Endothelial cell of umbilical vein (primary cell): ENCODE results near the gene GRIFIN. TPM values are rescaled to one million over a fixed set of nuclear protein-coding genes. Genes with fewer than 3 reads are reported as not detected.

Source experiments
- BruUV-seq: library from RNA; stranded (reverse); fragments of 400-500 nt; replicated peaks from 2 replicates; lab custom pipeline; 2021; lab: Mats Ljungman, UMichigan
- CTCF ChIA-PET: fragments of 300-600, 350-600 bp; sonication (Branson Sonifier 250); formaldehyde crosslinking; loops from one replicate; lab custom pipeline; 2021; ENCODE audit warnings: antibody characterized with exemption, inconsistent platforms; lab: Charles Lee
- POLR2A ChIA-PET: fragments of 300-600, 350-600 bp; sonication (Branson Sonifier 250); formaldehyde crosslinking; loops from one replicate; lab custom pipeline; 2021; ENCODE audit warnings: antibody characterized with exemption, inconsistent platforms; lab: Charles Lee
- DNase-seq: peaks from one replicate; pipeline ENCODE4 v3.0.0-alpha.2; 2011; ENCODE audit warnings: low read depth, low spot score
- FAIRE-seq: peaks from 2 replicates; lab custom pipeline; 2011; peaks lifted over from hg19 to GRCh38; lab: Jason Lieb, UNC
- H2AFZ ChIP-seq: 2 replicates; pipeline ENCODE4 v1.6.0; 2012; ENCODE audit warnings: low read depth, low read length, control low read depth, inconsistent platforms
- H3K27ac ChIP-seq: 2 replicates; pipeline ENCODE4 v1.5.1; 2011; ENCODE audit warnings: low read depth, mild to moderate bottlenecking, control low read depth, low read length, moderate library complexity; ENCODE audit not compliant: insufficient read depth
- H3K27me3 ChIP-seq, 2 experiments: 2 replicates each; pipeline versions ENCODE4 v1.6.0 to v1.6.1; 2011; ENCODE audit warnings: low read length in 2 of 2, mixed read lengths in 1 of 2; ENCODE audit not compliant: control insufficient read depth in 2 of 2, insufficient read depth in 2 of 2
- H3K36me3 ChIP-seq, 2 experiments: 2 replicates in 1 of 2; 3 replicates in 1 of 2; pipeline ENCODE4 v1.5.1; 2011; ENCODE audit warnings: low read length in 2 of 2, mild to moderate bottlenecking in 1 of 2, moderate library complexity in 1 of 2; ENCODE audit not compliant: control insufficient read depth in 2 of 2, insufficient read depth in 2 of 2; ENCODE audit errors: extremely low read depth in 1 of 2
- H3K4me1 ChIP-seq: 3 replicates; pipeline ENCODE4 v1.5.1; 2011; ENCODE audit warnings: mild to moderate bottlenecking, low read length; ENCODE audit not compliant: control insufficient read depth, insufficient read depth; ENCODE audit errors: extremely low read depth
- H3K4me2 ChIP-seq: 2 replicates; pipeline ENCODE4 v1.6.1; 2011; ENCODE audit warnings: low read length, control low read depth, mixed read lengths; ENCODE audit not compliant: insufficient read depth
- H3K4me3 ChIP-seq, 3 experiments: fragments of 200-600 bp in 1 of 3; sonication (generic), shearing (Covaris generic) in 1 of 3; replicated peaks in 1 of 3; 2 replicates each; pipeline ENCODE4 v1.5.1; 2011 to 2016; ENCODE audit warnings: control low read depth in 3 of 3, low read length in 3 of 3, mild to moderate bottlenecking in 2 of 3, inconsistent platforms in 1 of 3, low read depth in 1 of 3, moderate library complexity in 1 of 3; ENCODE audit not compliant: insufficient read depth in 1 of 3
- H3K79me2 ChIP-seq: 2 replicates; pipeline ENCODE4 v1.6.0; 2012; ENCODE audit warnings: low read length, inconsistent platforms; ENCODE audit not compliant: control insufficient read depth, insufficient read depth
- H3K9ac ChIP-seq: replicated peaks from 2 replicates; pipeline ENCODE3; 2011; ENCODE audit warnings: low read length, control low read depth; ENCODE audit not compliant: insufficient read depth; ENCODE audit errors: extremely low read depth
- H3K9me1 ChIP-seq: replicated peaks from 3 replicates; pipeline ENCODE4 v1.6.0; 2011; ENCODE audit warnings: mild to moderate bottlenecking, low read length; ENCODE audit not compliant: control insufficient read depth, insufficient read depth; ENCODE audit errors: extremely low read depth
- H3K9me3 ChIP-seq: replicated peaks from 2 replicates; pipeline ENCODE4 v1.5.1; 2012; ENCODE audit warnings: low read length, inconsistent platforms; ENCODE audit not compliant: control insufficient read depth, insufficient read depth
- H4K20me1 ChIP-seq: replicated peaks from 2 replicates; pipeline ENCODE3; 2011; ENCODE audit warnings: mild to moderate bottlenecking, low read length; ENCODE audit not compliant: control insufficient read depth, insufficient read depth; ENCODE audit errors: extremely low read depth
- EZH2 ChIP-seq: IDR thresholded peaks from 2 replicates; pipeline ENCODE4 v1.6.1; 2012; ENCODE audit warnings: borderline replicate concordance, low read depth, mild to moderate bottlenecking, moderate library complexity, low read length, inconsistent platforms; ENCODE audit not compliant: severe bottlenecking
- FOS ChIP-seq: IDR thresholded peaks from 2 replicates; pipeline ENCODE4 v1.6.1; 2011; ENCODE audit warnings: mild to moderate bottlenecking, low read length, moderate library complexity, borderline replicate concordance; ENCODE audit not compliant: insufficient read depth
- GATA2 ChIP-seq: IDR thresholded peaks from 2 replicates; pipeline ENCODE4 v1.7.0; 2011; ENCODE audit warnings: low read depth, mild to moderate bottlenecking, moderate library complexity, mixed read lengths, low read length; ENCODE audit not compliant: insufficient read length, insufficient read depth
- JUN ChIP-seq: IDR thresholded peaks from 2 replicates; pipeline ENCODE4 v1.6.1; 2011; ENCODE audit warnings: borderline replicate concordance, low read depth; ENCODE audit not compliant: insufficient read length, insufficient read depth
- MAX ChIP-seq: IDR thresholded peaks from 2 replicates; pipeline ENCODE4 v1.6.1; 2011; ENCODE audit not compliant: insufficient read depth, insufficient read length
- MYC ChIP-seq: IDR thresholded peaks from one replicate; pipeline ENCODE4 v1.6.1; 2011; ENCODE audit warnings: mild to moderate bottlenecking, low read depth, low read length
- POLR2A ChIP-seq: IDR thresholded peaks from 2 replicates; pipeline ENCODE4 v1.6.1; 2012; ENCODE audit warnings: low read depth, mild to moderate bottlenecking, control low read depth, low read length
- POLR2AphosphoS5 ChIP-seq: IDR thresholded peaks from 2 replicates; pipeline ENCODE4 v1.6.1; 2012; ENCODE audit warnings: low read depth, mild to moderate bottlenecking, control low read depth, low read length, moderate library complexity; ENCODE audit not compliant: insufficient read depth
- dilution Hi-C: fragments of 300-500 bp; cut with MboI; formaldehyde crosslinking; loops from one replicate; pipeline ENCODE4 v1.15.0; 2019; ENCODE audit warnings: low sequenced_read_pairs; ENCODE audit not compliant: extremely low pct_ligation_motif_present
- intact Hi-C: fragments of 100-400 bp; cut with micrococcal nuclease; formaldehyde crosslinking; loops from one replicate; pipeline ENCODE4 v1.10.0; 2022
- polyA plus RNA-seq, 4 experiments: library from polyadenylated mRNA; depleted of rRNA in 3 of 4; stranded (reverse) in 3 of 4; unstranded in 1 of 4; fragments of >200 nt; gene quantifications; 2 replicates each; pipeline versions ENCODE4 v1.2.1 to v1.2.3, GENCODE V29; 2011 to 2012; ENCODE audit warnings: missing spikeins in 1 of 4
- total RNA-seq: library from RNA; stranded (reverse); gene quantifications from 2 replicates; pipeline ENCODE4 v1.2.3, GENCODE V29; 2021
- TF ChIP-seq, protein P1 (sequence below), 2 donors: IDR thresholded peaks; 1 replicate in 1 of 2; 2 replicates in 1 of 2; pipeline ENCODE4 v1.5.1; 2011; ENCODE audit warnings: low read length in 2 of 2, mild to moderate bottlenecking in 2 of 2, moderate library complexity in 2 of 2, control low read depth in 1 of 2, inconsistent platforms in 1 of 2, low read depth in 1 of 2; ENCODE audit not compliant: insufficient read depth in 1 of 2; ENCODE audit errors: extremely low read depth in 1 of 2

Gene GRIFIN
- total and polyA plus RNA-seq, 2 donors (not counting 3 experiments of a cell fraction or from before 2014, with no cell fraction given): not detected

DNA sequence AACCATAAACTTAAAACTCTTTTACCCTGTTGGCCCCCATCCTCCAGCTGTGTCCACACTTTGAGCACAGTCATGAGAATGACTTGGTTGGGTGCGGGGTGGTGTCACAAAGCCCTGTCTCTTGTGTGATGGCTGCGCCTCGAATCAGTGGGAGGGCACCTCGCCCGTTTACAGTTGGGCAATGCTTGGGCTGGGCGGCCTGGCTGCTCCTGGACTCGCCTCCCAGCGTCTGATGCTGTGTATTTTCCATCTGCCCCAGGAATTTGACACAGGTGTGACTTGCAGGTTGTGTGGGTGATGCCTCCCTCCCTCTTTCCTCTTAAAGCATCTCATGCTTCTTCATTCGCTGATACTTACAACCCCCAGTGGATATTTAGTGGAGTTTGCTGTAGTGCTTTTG is 39.1 kb downstream of the GRIFIN start:
- ChIA-PET POLR2A (no interaction called here), CTCF (no interaction called here)
- Histone ChIP-seq H3K4me2 (no peak overlapping the region), H2AFZ (no peak overlapping the region), H3K36me3 (peaks cover 0 to 7% of the 10 kb centered on the region in 2 experiments), H3K4me1 (no peaks in the 10 kb centered on the region), H3K9me3 (no peaks in the 10 kb centered on the region), H3K9ac (no peak overlapping the region), H3K9me1 (no peaks in the 10 kb centered on the region), H3K27ac (no peak overlapping the region), H3K27me3 (no peaks in the 10 kb centered on the region), H3K4me3 (no peak overlapping the region), H4K20me1 (no peaks in the 10 kb centered on the region), H3K79me2 (no peaks in the 10 kb centered on the region)
- no peak for FAIRE-seq
- dilution Hi-C loops: no loop called here
- no peak for TF ChIP-seq MAX
- no TSS peak for BruUV-seq
- DNase-seq: no peak
- intact Hi-C loops: loop anchor here (10.0 kb wide), 1 partner anchor 862 kb away; the partner anchor contains the start of gene PSMG3

DNA sequence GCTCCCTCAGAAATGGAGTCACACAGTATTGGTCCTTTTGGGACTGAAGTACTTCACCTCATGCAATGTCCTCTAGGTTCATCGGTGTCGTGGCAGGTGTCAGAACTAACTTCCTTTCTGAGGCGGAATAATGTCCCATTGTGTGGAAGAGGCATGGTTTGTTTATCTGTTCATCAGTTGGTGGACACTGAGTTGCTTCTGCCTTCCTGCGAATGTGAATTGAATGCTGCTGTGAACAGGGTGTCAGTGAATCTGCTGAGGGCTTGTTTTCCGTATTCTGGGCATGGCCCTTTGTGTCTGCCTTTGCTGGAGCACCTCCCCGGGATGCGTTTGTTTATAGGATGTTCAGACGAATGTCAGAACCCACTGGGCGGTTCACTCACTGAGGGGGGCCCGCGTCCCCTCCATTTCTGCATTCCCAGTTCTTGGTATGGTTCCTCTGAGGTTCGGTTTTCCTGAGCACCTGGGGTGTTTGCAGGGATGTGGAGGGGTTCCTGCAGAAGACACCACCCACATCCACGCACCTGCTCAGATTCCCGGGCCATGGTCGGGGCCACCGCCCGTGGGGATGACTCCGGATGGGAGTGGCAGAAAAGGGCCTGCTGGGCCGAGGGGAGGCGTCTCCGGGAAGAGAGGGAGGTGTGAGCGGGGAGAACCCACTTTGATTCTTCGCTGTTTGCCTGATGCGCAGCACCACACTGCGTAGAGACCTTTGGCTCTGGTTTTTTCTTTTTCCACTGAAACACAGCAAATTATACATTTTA is 39.7 kb downstream of the GRIFIN start:
- no peaks in the 10 kb centered on the region for H3K4me1 ChIP-seq
- dilution Hi-C loops (no loop called here), intact Hi-C loops (loop anchor here (10.0 kb wide), 1 partner anchor 862 kb away; the partner anchor contains the start of gene PSMG3)
- no peak for TF ChIP-seq FOS
- TF ChIP-seq MYC: no peak
- TF ChIP-seq, protein P1, sequence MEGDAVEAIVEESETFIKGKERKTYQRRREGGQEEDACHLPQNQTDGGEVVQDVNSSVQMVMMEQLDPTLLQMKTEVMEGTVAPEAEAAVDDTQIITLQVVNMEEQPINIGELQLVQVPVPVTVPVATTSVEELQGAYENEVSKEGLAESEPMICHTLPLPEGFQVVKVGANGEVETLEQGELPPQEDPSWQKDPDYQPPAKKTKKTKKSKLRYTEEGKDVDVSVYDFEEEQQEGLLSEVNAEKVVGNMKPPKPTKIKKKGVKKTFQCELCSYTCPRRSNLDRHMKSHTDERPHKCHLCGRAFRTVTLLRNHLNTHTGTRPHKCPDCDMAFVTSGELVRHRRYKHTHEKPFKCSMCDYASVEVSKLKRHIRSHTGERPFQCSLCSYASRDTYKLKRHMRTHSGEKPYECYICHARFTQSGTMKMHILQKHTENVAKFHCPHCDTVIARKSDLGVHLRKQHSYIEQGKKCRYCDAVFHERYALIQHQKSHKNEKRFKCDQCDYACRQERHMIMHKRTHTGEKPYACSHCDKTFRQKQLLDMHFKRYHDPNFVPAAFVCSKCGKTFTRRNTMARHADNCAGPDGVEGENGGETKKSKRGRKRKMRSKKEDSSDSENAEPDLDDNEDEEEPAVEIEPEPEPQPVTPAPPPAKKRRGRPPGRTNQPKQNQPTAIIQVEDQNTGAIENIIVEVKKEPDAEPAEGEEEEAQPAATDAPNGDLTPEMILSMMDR (IDR thresholded peaks at IDR 0.05; ENCODE audit: extremely low read depth in 1 of 2, insufficient read depth in 1 of 2, low read depth in 1 of 2, low read length in 2 of 2): no peak
- no peak for TF ChIP-seq MAX
- TF ChIP-seq POLR2AphosphoS5: no peak
- TF ChIP-seq JUN: no peak
- TF ChIP-seq POLR2A: no peak
- TF ChIP-seq EZH2: no peak
- no peak for TF ChIP-seq GATA2
- H4K20me1 ChIP-seq: no peaks in the 10 kb centered on the region
- H3K9ac ChIP-seq: no peak overlapping the region
- no peak for FAIRE-seq
- no peaks in the 10 kb centered on the region for H3K27me3 ChIP-seq
- H3K9me3 ChIP-seq: no peaks in the 10 kb centered on the region
- no peaks in the 10 kb centered on the region for H3K9me1 ChIP-seq
- no TSS peak for BruUV-seq
- H3K79me2 ChIP-seq: no peaks in the 10 kb centered on the region
- DNase-seq: no peak
- H2AFZ ChIP-seq: no peak overlapping the region
- POLR2A ChIA-PET: no interaction called here
- H3K4me2 ChIP-seq: no peak overlapping the region
- H3K4me3 ChIP-seq: no peak overlapping the region
- peaks cover 0 to 7% of the 10 kb centered on the region in 2 experiments for H3K36me3 ChIP-seq
- H3K27ac ChIP-seq: no peak overlapping the region
- CTCF ChIA-PET: no interaction called here
